GM12878 (cell line): ENCODE measurements around the gene ULK1. TPM values are rescaled to one million over a fixed set of nuclear protein-coding genes. Genes with fewer than 3 reads are reported as not detected.
"Not testable (repeated sequence)": the region's sequence is repeated elsewhere in the genome, so short reads cannot be mapped to it uniquely, and the experiment has no call there.

Experiments used
- ATAC-seq: fragments of 200-7000 bp; cut with Tn5 transposase; 3 replicates; pipeline ENCODE4 v1.9.1; 2020; ENCODE audit warnings: mild to moderate bottlenecking, moderate library complexity
- BruUV-seq: library from RNA; stranded (reverse); fragments of 400-500 nt; replicated peaks from 2 replicates; lab custom pipeline; 2021; lab: Mats Ljungman, UMichigan
- CTCF ChIA-PET: fragments of 300-600 bp; sonication (Branson Sonifier 250); formaldehyde crosslinking; extraction: SDS; loops from one replicate; lab custom pipeline; 2021; ENCODE audit warnings: inconsistent platforms; lab: Yijun Ruan, JAX
- POLR2A ChIA-PET: fragments of 350-600 bp; formaldehyde crosslinking; extraction: SDS; loops from one replicate; lab custom pipeline; 2021; ENCODE audit warnings: inconsistent platforms; lab: Charles Lee
- RAD21 ChIA-PET: fragments of 300-600 bp; sonication (Branson Sonifier 250); formaldehyde crosslinking; loops from one replicate; lab custom pipeline; 2023; ENCODE audit warnings: antibody characterized with exemption; ENCODE audit not compliant: unreplicated experiment; lab: Charles Lee
- SMC1A ChIA-PET: fragments of 300-600 bp; sonication (Branson Sonifier 250); formaldehyde crosslinking; loops from one replicate; lab custom pipeline; 2023; ENCODE audit not compliant: unreplicated experiment, uncharacterized antibody; lab: Charles Lee
- DNase-seq: peaks from one replicate; pipeline ENCODE4 v3.0.0-alpha.2; 2011; ENCODE audit warnings: low read depth, low spot score
- FAIRE-seq: peaks from 3 replicates; lab custom pipeline; 2011; peaks lifted over from hg19 to GRCh38; lab: Jason Lieb, UNC
- H2AFZ ChIP-seq: 2 replicates; pipeline ENCODE4 v1.6.0; 2011; ENCODE audit warnings: low read depth, low read length, control low read depth; ENCODE audit not compliant: control insufficient read depth
- H3K27ac ChIP-seq: 2 replicates; pipeline ENCODE4 v1.5.1; 2011; ENCODE audit warnings: control low read depth; ENCODE audit not compliant: control insufficient read depth, insufficient read depth
- H3K27me3 ChIP-seq, 2 experiments: replicated peaks in 1 of 2; 2 replicates each; pipeline versions ENCODE4 v1.6.0 to v1.6.1; 2011; ENCODE audit warnings: low read length in 1 of 2; ENCODE audit not compliant: control insufficient read depth in 2 of 2, insufficient read depth in 2 of 2
- H3K36me3 ChIP-seq, 2 experiments: 2 replicates each; pipeline ENCODE4 v1.5.1; 2011; ENCODE audit warnings: low read length in 1 of 2; ENCODE audit not compliant: control insufficient read depth in 2 of 2, insufficient read depth in 2 of 2
- H3K4me1 ChIP-seq: 2 replicates; pipeline ENCODE4 v1.6.1; 2011; ENCODE audit warnings: mild to moderate bottlenecking, low read length, moderate library complexity, mixed read lengths; ENCODE audit not compliant: control insufficient read depth, insufficient read depth
- H3K4me2 ChIP-seq: 2 replicates; pipeline ENCODE4 v1.6.0; 2011; ENCODE audit warnings: control low read depth; ENCODE audit not compliant: control insufficient read depth, insufficient read depth
- H3K4me3 ChIP-seq: fragments of 200-600 bp; sonication (generic); 2 replicates; pipeline ENCODE4 v1.5.1; 2016
- H3K79me2 ChIP-seq: 2 replicates; pipeline ENCODE4 v1.6.0; 2011; ENCODE audit warnings: low read length; ENCODE audit not compliant: control insufficient read depth, insufficient read depth
- H3K9ac ChIP-seq: 2 replicates; pipeline ENCODE4 v1.8.0; 2011; ENCODE audit warnings: low read length, control low read depth, mixed read lengths; ENCODE audit not compliant: control insufficient read depth, insufficient read depth
- H3K9me3 ChIP-seq: replicated peaks from 3 replicates; pipeline ENCODE4 v1.5.1; 2011; ENCODE audit warnings: mild to moderate bottlenecking, low read length; ENCODE audit not compliant: control insufficient read depth, insufficient read depth
- H4K20me1 ChIP-seq: 2 replicates; pipeline ENCODE4 v1.6.0; 2011; ENCODE audit not compliant: control insufficient read depth, insufficient read depth
- CEBPB ChIP-seq, 2 experiments: fragments of 150-350 bp in 1 of 2; IDR thresholded peaks; 2 replicates each; pipeline ENCODE4 v1.6.1; 2012 to 2014; ENCODE audit warnings: low read depth in 2 of 2, low read length in 2 of 2, borderline replicate concordance in 1 of 2, inconsistent platforms in 1 of 2
- CHD1 ChIP-seq: IDR thresholded peaks from 2 replicates; pipeline ENCODE4 v1.6.1; 2012; ENCODE audit warnings: low read depth, low read length, improper control_type of control experiment
- CUX1 ChIP-seq: IDR thresholded peaks from 2 replicates; pipeline ENCODE4 v1.6.1; 2012; ENCODE audit warnings: improper control_type of control experiment, low read depth, low read length; ENCODE audit not compliant: insufficient replicate concordance
- HDGF ChIP-seq: fragments of 450-650 bp; IDR thresholded peaks from 2 replicates; pipeline ENCODE4 v1.6.1; 2016; ENCODE audit warnings: antibody characterized with exemption
- LARP7 ChIP-seq: fragments of 450-650 bp; IDR thresholded peaks from 2 replicates; pipeline ENCODE4 v1.6.1; 2017; ENCODE audit warnings: mild to moderate bottlenecking
- RELA ChIP-seq: fragments of 450-650 bp; IDR thresholded peaks from 2 replicates; pipeline ENCODE4 v1.8.0; 2014; ENCODE audit warnings: borderline replicate concordance; ENCODE audit not compliant: partially characterized antibody
- SMC3 ChIP-seq: IDR thresholded peaks from 2 replicates; pipeline ENCODE4 v1.6.1; 2011; ENCODE audit warnings: low read length, improper control_type of control experiment, borderline replicate concordance
- TAF1 ChIP-seq: IDR thresholded peaks from 2 replicates; pipeline ENCODE4 v1.6.1; 2011; ENCODE audit warnings: mild to moderate bottlenecking, low read depth, low read length, borderline replicate concordance
- WGBS: methylation state at CpG from one replicate; pipeline ENCODE4 v1.1.6; 2016; ENCODE audit warnings: low lambda C conversion rate; ENCODE audit not compliant: insufficient replicate concordance, insufficient coverage; ENCODE audit errors: missing lambda C conversion rate; 5-methylcytosine and 5-hydroxymethylcytosine counted together
- in situ Hi-C: fragments of 300-500 bp; cut with MboI; formaldehyde crosslinking; loops from 9 replicates; pipeline ENCODE4 v1.14.3; 2018; ENCODE audit warnings: mixed read lengths
- intact Hi-C: fragments of 100-400 bp; cut with micrococcal nuclease; formaldehyde crosslinking; loops from one replicate; pipeline ENCODE4 v1.14.2; 2022; ENCODE audit not compliant: unreplicated experiment
- polyA plus RNA-seq, 11 experiments: library from polyadenylated mRNA; depleted of rRNA in 4 of 11; unstranded in 6 of 11; stranded (reverse) in 5 of 11; fragments of >200 nt; fragmentation: Nextera tagmentation in 4 of 11; fragmentation: Illumina TruSeq in 1 of 11; extraction: Ambion mirVana in 4 of 11; extraction: Trizol in 1 of 11; gene quantifications; 1 replicate in 1 of 11; 2 replicates in 10 of 11; pipeline versions ENCODE4 v1.2.1 to v1.2.3, GENCODE V29; 2011 to 2016; ENCODE audit warnings: inconsistent platforms in 2 of 11, missing spikeins in 2 of 11, low read depth in 1 of 11
- total RNA-seq, 4 experiments: library from RNA; depleted of rRNA in 3 of 4; stranded (reverse); fragments of >200 nt in 3 of 4; fragmentation: Illumina TruSeq in 1 of 4; extraction: Trizol in 1 of 4; gene quantifications; 2 replicates each; pipeline versions ENCODE4 v1.2.1 to v1.2.3, GENCODE V29; 2013 to 2021

The ULK1 gene
- total and polyA plus RNA-seq, 10 of the 15 experiments (the other 5 are each of a cell fraction or from before 2014, with no cell fraction given) = 0.13 to 14.1 (median 1.5) TPM

GRCh38 chr12:131948713-131949430, 54.5 kb downstream of the ULK1 start:
- BruUV-seq, FAIRE-seq, H3K4me1 ChIP-seq, ATAC-seq, in situ Hi-C loops, H3K9me3 ChIP-seq, RAD21 ChIA-PET, H3K9ac ChIP-seq, SMC1A ChIA-PET, DNase-seq, H3K36me3 ChIP-seq, H4K20me1 ChIP-seq, H3K27me3 ChIP-seq: not testable (repeated sequence)
- Histone ChIP-seq H3K4me2 (peak overlapping the region; percentile 81), H3K4me3 (peak overlapping the region; percentile 57), H3K79me2 (peaks cover 31% of the 10 kb centered on the region), H3K27ac (peak overlapping the region; percentile 53; the same call in 1 of the 2 replicates), H2AFZ (peak overlapping the region; percentile 66)
- intact Hi-C loops = loop anchor here (2.0 kb wide), 1 partner anchor 20 kb away; the partner anchor contains the start of gene PUS1
- ChIA-PET POLR2A (interaction anchor here (1.0 kb wide), 1 partner anchor 19 kb away, joined by 3 read pairs; no protein-coding TSS in a partner anchor), CTCF (interaction anchor here (0.7 to 1.0 kb wide), 2 partner anchors 13 to 111 kb away, joined by 3 to 4 read pairs; no protein-coding TSS in a partner anchor)
- WGBS = 61% methylated on average over 23 of the region's 23 CpGs

- no peaks in the 10 kb centered on the region; a peak in 1 of 4 replicates for H3K36me3 ChIP-seq
- no peaks in the 10 kb centered on the region for H3K27me3 ChIP-seq
- SMC1A ChIA-PET = no interaction called here
- intact Hi-C loops = loop anchor here (2.0 to 10.0 kb wide), 2 partner anchors 21 to 175 kb away; partner anchors contain the start of gene PUS1
- no peaks in the 10 kb centered on the region for H4K20me1 ChIP-seq
- whole genome bisulfite sequencing = 2% methylated on average over 59 of the region's 97 CpGs
- peak within 1 kb of the TSS; percentile 87 for H3K9ac ChIP-seq
- H2AFZ ChIP-seq = peak within 1 kb of the TSS; percentile 72
- H3K4me1 ChIP-seq = peaks cover 3% of the 10 kb centered on the region; the same call in 1 of the 2 replicates
- CTCF ChIA-PET = interaction anchor here (0.9 to 1.0 kb wide), 2 partner anchors 112 to 114 kb away, joined by 3 to 4 read pairs; no protein-coding TSS in a partner anchor
- no peaks in the 10 kb centered on the region for H3K9me3 ChIP-seq
- ATAC-seq (peak; percentile 96), FAIRE-seq (peak; percentile 86), DNase-seq (peak; percentile 53)
- no TSS peak for BruUV-seq
- POLR2A ChIA-PET = interaction anchor here (1.0 kb wide), 1 partner anchor 19 kb away, joined by 3 read pairs; no protein-coding TSS in a partner anchor
- H3K27ac ChIP-seq = peak within 1 kb of the TSS; percentile 75
- peak within 1 kb of the TSS; percentile 81 for H3K4me2 ChIP-seq
- RAD21 ChIA-PET = no interaction called here
- in situ Hi-C loops = no loop called here
- peak within 1 kb of the TSS; percentile 91 for H3K4me3 ChIP-seq
- H3K79me2 ChIP-seq = peaks cover 36% of the 10 kb centered on the region
- peak; percentile 97 for TF ChIP-seq LARP7
- TF ChIP-seq TAF1 = peak; percentile 60; the same call in 1 of the 2 replicates
- no peak for TF ChIP-seq CUX1
- peak; percentile 36 for TF ChIP-seq SMC3
- no peak for TF ChIP-seq HDGF
- TF ChIP-seq CHD1 = peak; percentile 66; the same call in 1 of the 2 replicates
- no peak for TF ChIP-seq CEBPB (IDR thresholded peaks at IDR 0.05; ENCODE audit: borderline replicate concordance in 1 of 2, low read depth in 2 of 2, low read length in 2 of 2)
- peak; percentile 54 for TF ChIP-seq RELA
Observed at GRCh38 chr12:131949431-131950181, 55.2 kb downstream of the ULK1 start, which contains the start of gene EP400. Gene EP400, plus strand, starts transcription at chr12:131949942. Its CDS starts 10,678 bp downstream, at chr12:131960620.
